ENCODE data around the gene PHF20. TPM values are rescaled to one million over a fixed set of nuclear protein-coding genes. Genes with fewer than 3 reads are reported as not detected.
A peak's percentile ranks its signal among the peaks of the same experiment; 100 is the strongest.
"Not testable (repeated sequence)": the region's sequence is repeated elsewhere in the genome, so short reads cannot be mapped to it uniquely, and the experiment has no call there.

Gene PHF20
- total RNA-seq = 10 to 100 TPM; 60.4 to 88.6 TPM

DNA sequence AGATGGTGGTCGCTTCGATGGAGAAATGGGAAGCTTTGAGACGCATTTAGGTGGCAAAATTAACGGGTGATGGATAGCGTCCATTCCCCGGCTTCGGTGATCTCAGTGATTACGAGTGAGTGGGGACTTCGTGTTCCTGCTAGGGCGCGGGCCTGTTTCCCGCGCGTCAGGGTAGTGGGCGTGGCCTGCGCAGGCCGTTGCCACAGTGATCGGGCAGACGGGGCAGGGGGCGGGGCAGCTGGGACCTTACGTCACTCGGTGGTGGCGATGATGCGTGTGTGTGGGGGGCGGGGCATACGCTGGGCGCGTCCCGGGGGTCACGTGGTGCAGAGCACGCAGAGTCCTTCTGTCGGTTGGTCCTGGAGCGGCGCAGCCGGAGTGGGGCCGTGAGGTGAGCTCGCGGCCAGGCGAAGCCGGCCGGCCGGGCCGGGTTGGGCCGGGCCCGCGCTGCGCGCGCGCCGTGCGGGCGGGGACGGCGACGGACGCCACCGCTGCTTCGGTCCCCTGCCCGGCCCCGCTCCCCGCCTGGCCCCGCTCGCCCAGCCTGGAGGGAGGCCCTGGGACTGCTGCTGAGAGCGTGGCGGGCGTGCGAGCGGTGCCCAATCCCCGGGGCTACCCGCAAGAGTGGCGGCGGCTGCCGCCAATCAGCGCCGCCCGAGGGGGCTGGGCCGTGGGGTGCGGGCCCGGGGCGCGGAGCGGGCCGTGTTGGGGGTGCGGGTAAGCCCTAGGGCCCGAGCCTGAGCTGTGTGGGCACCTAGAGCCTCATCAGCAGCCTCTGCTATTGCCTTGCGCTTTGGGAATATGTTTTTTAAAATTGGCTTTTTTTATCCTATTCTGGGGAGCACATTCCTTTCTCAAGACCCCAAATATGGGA lies at the start of gene PHF20:
TSS of gene PHF20 (plus strand) at position 327 of the 874 bp plus-strand sequence. CDS start 29,508 bp downstream, outside the sequence.
- ATAC-seq (peak; percentile 94 to 96), DNase-seq (ENCODE audit: low spot score) (peak; percentile 99)
- no peaks in the 10 kb centered on the region for H3K27me3 Mint-ChIP-seq
- peaks cover 51 to 62% of the 10 kb centered on the region in 2 donors for H3K4me1 Mint-ChIP-seq (ENCODE audit: low read depth in 2 of 2)
- peaks cover 22% of the 10 kb centered on the region for H3K36me3 Mint-ChIP-seq
- peak within 1 kb of the TSS; percentile 90 to 92 for H3K27ac Mint-ChIP-seq
- no peaks in the 10 kb centered on the region for H3K9me3 Mint-ChIP-seq
- H3K4me3 Mint-ChIP-seq = peak within 1 kb of the TSS; percentile 90

DNA sequence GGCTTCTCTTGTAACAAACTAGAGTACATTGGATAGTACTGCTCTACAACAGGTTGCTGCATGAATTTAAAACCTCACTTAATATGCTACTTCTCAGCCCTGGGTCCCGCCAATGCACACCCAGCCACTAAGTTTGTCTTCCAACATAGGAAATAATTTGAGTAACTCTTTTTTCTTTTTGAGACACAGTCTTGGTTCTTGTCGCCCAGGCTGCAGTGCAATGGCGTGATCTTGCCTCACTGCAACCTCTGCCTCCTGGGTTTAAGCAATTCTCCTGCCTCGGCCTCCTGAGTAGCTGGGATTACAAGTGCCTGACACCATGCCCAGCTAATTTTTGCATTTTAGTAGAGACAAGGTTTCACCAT lies 48.6 kb upstream of the PHF20 start:
- not testable (repeated sequence) for DNase-seq (ENCODE audit: low spot score)

GRCh38 chr20:35723652-35724320 lies 48.0 kb upstream of the PHF20 start:
- H3K9me3 Mint-ChIP-seq; DNase-seq (ENCODE audit: low spot score); H3K4me3 Mint-ChIP-seq; ATAC-seq; H3K27me3 Mint-ChIP-seq: not testable (repeated sequence)
- Mint-ChIP-seq H3K36me3 (peaks cover 44% of the 10 kb centered on the region), H3K27ac (peak overlapping the region; percentile 48 to 81), H3K4me1 (ENCODE audit: low read depth in 2 of 2) (peaks cover 24 to 38% of the 10 kb centered on the region in 2 donors)

More for the DNA sequence above, 48.6 kb upstream of the PHF20 start:
- Mint-ChIP-seq H3K27ac (peak overlapping the region; percentile 48 to 81), H3K36me3 (peaks cover 44% of the 10 kb centered on the region), H3K4me3 (peak overlapping the region; percentile 43), H3K4me1 (ENCODE audit: low read depth in 2 of 2) (peaks cover 24 to 39% of the 10 kb centered on the region in 2 donors)
- H3K9me3 Mint-ChIP-seq, H3K27me3 Mint-ChIP-seq: not testable (repeated sequence)
- peak in 1 of 2 donors; percentile 41 for ATAC-seq

DNA sequence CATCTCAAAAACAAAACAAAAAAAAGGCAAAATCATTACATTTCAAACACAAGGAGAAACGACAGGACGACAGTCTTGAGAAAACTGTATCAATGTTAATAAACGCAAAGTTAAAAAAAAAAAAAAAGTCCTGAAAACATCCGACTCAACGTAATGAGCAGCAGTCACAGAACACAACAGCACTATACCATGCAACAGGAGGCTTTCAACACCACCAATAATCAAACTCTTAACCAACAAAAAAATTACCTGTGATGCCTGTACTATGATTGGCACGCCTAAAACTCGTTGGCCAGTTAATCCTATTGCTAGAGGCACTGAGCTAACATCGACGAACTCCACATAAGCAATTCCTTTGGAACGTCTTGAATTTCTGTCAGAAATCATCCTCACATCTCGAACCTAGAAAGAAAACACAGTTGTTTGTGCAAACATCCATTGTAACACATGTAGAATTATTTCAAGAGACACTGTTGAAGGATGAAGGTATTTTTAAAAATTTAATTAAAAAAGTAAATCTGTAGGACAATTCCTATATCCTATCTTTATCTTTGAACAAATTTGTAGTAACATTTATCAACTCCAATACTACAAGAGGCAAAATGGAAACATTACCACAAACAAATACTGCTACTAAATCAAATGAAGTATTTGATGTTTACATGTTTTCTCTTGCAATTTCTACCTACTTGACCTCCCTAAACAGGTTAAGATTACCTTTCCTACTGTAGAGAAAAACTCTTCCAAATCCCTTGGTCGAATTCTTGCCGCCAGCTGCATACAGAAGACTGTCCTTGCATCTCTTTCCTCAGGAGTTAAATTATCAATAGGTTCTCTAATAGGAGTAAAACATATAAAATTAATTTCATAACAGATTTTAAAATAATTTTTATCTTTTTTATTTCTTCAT lies 47.2 kb upstream of the PHF20 start:
- peaks cover 44% of the 10 kb centered on the region for H3K36me3 Mint-ChIP-seq
- peaks cover 24 to 38% of the 10 kb centered on the region in 2 donors for H3K4me1 Mint-ChIP-seq (ENCODE audit: low read depth in 2 of 2)
- no peaks in the 10 kb centered on the region for H3K9me3 Mint-ChIP-seq
- DNase-seq (ENCODE audit: low spot score) (no peak), ATAC-seq (no peak)
- H3K27ac Mint-ChIP-seq = peak overlapping the region; percentile 11 to 53
- H3K4me3 Mint-ChIP-seq = no peak overlapping the region
- no peaks in the 10 kb centered on the region for H3K27me3 Mint-ChIP-seq

DNA sequence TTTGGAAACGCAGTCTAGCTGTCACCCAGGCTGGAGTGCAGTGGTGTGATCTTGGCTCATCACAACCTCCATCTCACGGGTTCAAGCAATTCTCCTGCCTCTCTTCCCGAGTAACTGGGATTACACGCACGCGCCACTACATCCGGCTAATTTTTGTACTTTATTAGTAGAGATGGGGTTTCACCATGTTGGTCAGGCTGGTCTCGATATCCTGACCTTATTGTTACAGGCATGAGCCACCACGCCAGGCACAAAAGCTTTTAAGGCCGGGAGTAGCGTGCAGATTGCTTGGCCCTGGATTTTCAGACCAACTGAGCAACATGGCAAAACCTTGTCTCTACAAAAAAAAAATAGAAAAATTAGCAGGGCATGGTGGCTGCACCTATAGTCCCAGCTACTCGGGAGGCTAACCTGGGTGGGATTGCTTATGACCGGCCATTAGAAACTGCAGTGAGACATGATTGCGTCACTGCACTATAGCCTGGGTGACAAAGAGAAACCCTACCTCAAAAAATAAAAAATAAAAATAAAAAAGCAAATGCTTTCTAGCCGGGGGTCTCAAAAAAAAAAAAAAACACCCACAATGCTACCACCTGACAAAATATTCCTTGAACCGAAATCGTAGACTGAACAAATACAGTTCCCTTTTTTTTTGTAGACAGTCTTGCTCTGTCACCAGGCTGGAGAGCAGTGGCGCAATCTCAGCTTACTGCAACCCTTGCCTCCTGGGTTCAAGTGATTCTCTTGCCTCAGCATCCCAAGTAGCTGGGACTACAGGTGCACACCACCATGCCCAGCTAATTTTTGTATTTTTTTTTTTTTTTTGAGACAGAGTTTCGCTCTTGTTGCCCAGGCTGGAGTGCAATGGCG lies 44.7 kb upstream of the PHF20 start:
- H3K4me3 Mint-ChIP-seq = no peak overlapping the region
- peaks cover 38% of the 10 kb centered on the region for H3K36me3 Mint-ChIP-seq
- peak overlapping the region in 1 of 2 donors; percentile 48 for H3K27ac Mint-ChIP-seq
- H3K27me3 Mint-ChIP-seq = no peaks in the 10 kb centered on the region
- DNase-seq (ENCODE audit: low spot score) (no peak), ATAC-seq (no peak)
- no peaks in the 10 kb centered on the region for H3K9me3 Mint-ChIP-seq
- H3K4me1 Mint-ChIP-seq (ENCODE audit: low read depth in 2 of 2) = peaks cover 31 to 33% of the 10 kb centered on the region in 2 donors

- H3K27ac Mint-ChIP-seq = no peak overlapping the region
- H3K36me3 Mint-ChIP-seq = peaks cover 39% of the 10 kb centered on the region
- peaks cover 36 to 37% of the 10 kb centered on the region in 2 donors for H3K4me1 Mint-ChIP-seq (ENCODE audit: low read depth in 2 of 2)
- H3K4me3 Mint-ChIP-seq = no peak overlapping the region
- no peaks in the 10 kb centered on the region for H3K27me3 Mint-ChIP-seq
- no peak for ATAC-seq
- no peak for DNase-seq (ENCODE audit: low spot score)
- H3K9me3 Mint-ChIP-seq = no peaks in the 10 kb centered on the region
These were observed 42.5 kb upstream of the PHF20 start for GRCh38 chr20:35729283-35729807.

- DNase-seq (ENCODE audit: low spot score) (no peak), ATAC-seq (no peak)
- Mint-ChIP-seq H3K27ac (no peak overlapping the region), H3K4me3 (peak overlapping the region; percentile 27), H3K27me3 (no peaks in the 10 kb centered on the region), H3K36me3 (peaks cover 41% of the 10 kb centered on the region), H3K9me3 (no peaks in the 10 kb centered on the region), H3K4me1 (ENCODE audit: low read depth in 2 of 2) (peaks cover 36 to 40% of the 10 kb centered on the region in 2 donors)
These were observed 41.8 kb upstream of the PHF20 start for GRCh38 chr20:35729836-35730582.

GRCh38 chr20:35730583-35731468 lies 41.0 kb upstream of the PHF20 start:
- no peaks in the 10 kb centered on the region for H3K27me3 Mint-ChIP-seq
- no peak overlapping the region for H3K27ac Mint-ChIP-seq
- ATAC-seq = no peak
- no peaks in the 10 kb centered on the region for H3K9me3 Mint-ChIP-seq
- no peak for DNase-seq (ENCODE audit: low spot score)
- peaks cover 38% of the 10 kb centered on the region for H3K36me3 Mint-ChIP-seq
- H3K4me3 Mint-ChIP-seq = peak overlapping the region; percentile 27
- H3K4me1 Mint-ChIP-seq (ENCODE audit: low read depth in 2 of 2) = peaks cover 35 to 40% of the 10 kb centered on the region in 2 donors

GRCh38 chr20:35731469-35731788 lies 40.4 kb upstream of the PHF20 start:
- H3K4me1 Mint-ChIP-seq (ENCODE audit: low read depth in 2 of 2) = peaks cover 39 to 45% of the 10 kb centered on the region in 2 donors
- H3K36me3 Mint-ChIP-seq = peaks cover 41% of the 10 kb centered on the region
- H3K27ac Mint-ChIP-seq = peak overlapping the region in 1 of 2 donors; percentile 0

GRCh38 chr20:35731862-35732643 lies 39.8 kb upstream of the PHF20 start:
- peak overlapping the region in 1 of 2 donors; percentile 0 for H3K27ac Mint-ChIP-seq
- peaks cover 36 to 45% of the 10 kb centered on the region in 2 donors for H3K4me1 Mint-ChIP-seq (ENCODE audit: low read depth in 2 of 2)
- no peak for DNase-seq (ENCODE audit: low spot score)
- H3K4me3 Mint-ChIP-seq = peak overlapping the region; percentile 24
- H3K36me3 Mint-ChIP-seq = peaks cover 36% of the 10 kb centered on the region
- H3K9me3 Mint-ChIP-seq = no peaks in the 10 kb centered on the region
- ATAC-seq = no peak
- no peaks in the 10 kb centered on the region for H3K27me3 Mint-ChIP-seq

More at GRCh38 chr20:35731469-35731788, 40.4 kb upstream of the PHF20 start:
- H3K4me3 Mint-ChIP-seq = no peak overlapping the region
- no peaks in the 10 kb centered on the region for H3K27me3 Mint-ChIP-seq
- DNase-seq (ENCODE audit: low spot score) (no peak), ATAC-seq (no peak)
- no peaks in the 10 kb centered on the region for H3K9me3 Mint-ChIP-seq

- peaks cover 36% of the 10 kb centered on the region for H3K36me3 Mint-ChIP-seq
- ATAC-seq (no peak), DNase-seq (ENCODE audit: low spot score) (no peak)
- peak overlapping the region in 1 of 2 donors; percentile 29 for H3K27ac Mint-ChIP-seq
- peak overlapping the region; percentile 52 for H3K4me3 Mint-ChIP-seq
- peaks cover 36 to 45% of the 10 kb centered on the region in 2 donors for H3K4me1 Mint-ChIP-seq (ENCODE audit: low read depth in 2 of 2)
- H3K9me3 Mint-ChIP-seq = no peaks in the 10 kb centered on the region
- no peaks in the 10 kb centered on the region for H3K27me3 Mint-ChIP-seq
These were observed 39.2 kb upstream of the PHF20 start for GRCh38 chr20:35732644-35732982.

All from natural killer cell treated with Interleukin-12 subunit alpha and Interleukin-12 subunit beta and Interleukin-15 and Interleukin-18, amount 100 ng/mL, for 72 hours (primary cell).